Mesenchymal stem cell (in vitro differentiated cells and primary cell): ENCODE measurements around the gene SMC6.

ENCODE experiments used
- DNase-seq: peaks from one replicate; pipeline ENCODE4 v3.0.0-alpha.2; 2013
- H2AFZ ChIP-seq: one replicate; pipeline ENCODE4 v1.6.1; 2013; ENCODE audit warnings: low read depth, mild to moderate bottlenecking, control low read depth, inconsistent platforms, low read length, moderate library complexity
- H2AK5ac ChIP-seq: 2 replicates; pipeline ENCODE4 v1.6.1; 2013; ENCODE audit warnings: low read length, moderate library complexity, mild to moderate bottlenecking, inconsistent platforms; ENCODE audit not compliant: severe bottlenecking
- H2BK120ac ChIP-seq: one replicate; pipeline ENCODE4 v1.6.1; 2013; ENCODE audit warnings: low read depth, mild to moderate bottlenecking, inconsistent platforms, low read length, moderate library complexity
- H2BK12ac ChIP-seq, 2 experiments: one replicate each; pipeline ENCODE4 v1.6.1; 2013; ENCODE audit warnings: inconsistent platforms in 2 of 2, low read length in 2 of 2, mild to moderate bottlenecking in 2 of 2, moderate library complexity in 2 of 2, control low read depth in 1 of 2
- H2BK15ac ChIP-seq: one replicate; pipeline ENCODE4 v1.6.1; 2013; ENCODE audit warnings: mild to moderate bottlenecking, low read depth, inconsistent platforms; ENCODE audit not compliant: poor library complexity, severe bottlenecking
- H2BK5ac ChIP-seq: 2 replicates; pipeline ENCODE4 v1.6.1; 2013; ENCODE audit warnings: low read depth, mild to moderate bottlenecking, low read length, control low read depth, inconsistent platforms; ENCODE audit not compliant: poor library complexity, severe bottlenecking
- H3K14ac ChIP-seq, 2 experiments: one replicate each; pipeline ENCODE4 v1.6.1; 2013; ENCODE audit warnings: inconsistent platforms in 2 of 2, low read length in 2 of 2, control low read depth in 1 of 2, mild to moderate bottlenecking in 1 of 2, moderate library complexity in 1 of 2
- H3K18ac ChIP-seq, 2 experiments: one replicate each; pipeline ENCODE4 v1.6.1; 2013; ENCODE audit warnings: inconsistent platforms in 2 of 2, low read length in 2 of 2, control low read depth in 1 of 2, low read depth in 1 of 2, mild to moderate bottlenecking in 1 of 2
- H3K23ac ChIP-seq, 2 experiments: one replicate each; pipeline ENCODE4 v1.6.1; 2013; ENCODE audit warnings: inconsistent platforms in 2 of 2, low read length in 2 of 2, mild to moderate bottlenecking in 2 of 2, moderate library complexity in 2 of 2, control low read depth in 1 of 2
- H3K27ac ChIP-seq: 2 replicates; pipeline ENCODE4 v1.5.1; 2013; ENCODE audit warnings: mild to moderate bottlenecking, moderate library complexity, low read length, control low read depth, inconsistent platforms; ENCODE audit not compliant: poor library complexity, severe bottlenecking
- H3K27me3 ChIP-seq, 2 experiments: 2 replicates each; pipeline versions ENCODE4 v1.6.1 to v1.7.0; 2013; ENCODE audit warnings: low read length in 2 of 2, mild to moderate bottlenecking in 2 of 2, moderate library complexity in 2 of 2, control low read depth in 1 of 2, inconsistent platforms in 1 of 2; ENCODE audit not compliant: control insufficient read depth in 1 of 2, insufficient read depth in 1 of 2
- H3K36me3 ChIP-seq, 2 experiments: 2 replicates each; pipeline versions ENCODE4 v1.6.1 to v1.7.0; 2013; ENCODE audit warnings: low read length in 2 of 2, control low read depth in 1 of 2, inconsistent platforms in 1 of 2, low read depth in 1 of 2, mild to moderate bottlenecking in 1 of 2; ENCODE audit not compliant: insufficient read depth in 2 of 2, control insufficient read depth in 1 of 2
- H3K4ac ChIP-seq, 2 experiments: one replicate each; pipeline ENCODE4 v1.6.1; 2013; ENCODE audit warnings: inconsistent platforms in 2 of 2, low read length in 2 of 2, mild to moderate bottlenecking in 2 of 2, moderate library complexity in 2 of 2, control low read depth in 1 of 2, low read depth in 1 of 2
- H3K4me1 ChIP-seq: 2 replicates; pipeline ENCODE4 v1.6.1; 2013; ENCODE audit warnings: low read depth, low read length, control low read depth; ENCODE audit not compliant: control insufficient read depth, insufficient read depth
- H3K4me2 ChIP-seq: 2 replicates; pipeline ENCODE4 v1.6.1; 2013; ENCODE audit warnings: low read length, mild to moderate bottlenecking, inconsistent platforms; ENCODE audit not compliant: poor library complexity, severe bottlenecking
- H3K4me3 ChIP-seq, 2 experiments: 2 replicates each; pipeline versions ENCODE4 v1.5.1 to v1.7.0; 2013; ENCODE audit warnings: low read length in 2 of 2, mild to moderate bottlenecking in 2 of 2, control low read depth in 1 of 2, low read depth in 1 of 2; ENCODE audit not compliant: insufficient read depth in 1 of 2
- H3K79me1 ChIP-seq: replicated peaks from 2 replicates; pipeline ENCODE4 v1.6.1; 2013; ENCODE audit warnings: mild to moderate bottlenecking, control low read depth, low read length, inconsistent platforms; ENCODE audit not compliant: poor library complexity, severe bottlenecking
- H3K9ac ChIP-seq: 2 replicates; pipeline ENCODE4 v1.7.0; 2013; ENCODE audit warnings: mild to moderate bottlenecking, low read length, moderate library complexity
- H3K9me3 ChIP-seq: 2 replicates; pipeline ENCODE4 v1.7.0; 2013; ENCODE audit warnings: mild to moderate bottlenecking, low read length; ENCODE audit not compliant: control insufficient read depth
- H4K8ac ChIP-seq: one replicate; pipeline ENCODE4 v1.6.1; 2013; ENCODE audit warnings: inconsistent platforms, mild to moderate bottlenecking, low read length, moderate library complexity
- H4K91ac ChIP-seq: one replicate; pipeline ENCODE4 v1.6.1; 2013; ENCODE audit warnings: mild to moderate bottlenecking, low read length, inconsistent platforms
- WGBS: methylation state at CpG from one replicate; pipeline ENCODE4 v1.1.7; 2013; ENCODE audit warnings: mixed read lengths; 5-methylcytosine and 5-hydroxymethylcytosine counted together

The SMC6 gene

DNA sequence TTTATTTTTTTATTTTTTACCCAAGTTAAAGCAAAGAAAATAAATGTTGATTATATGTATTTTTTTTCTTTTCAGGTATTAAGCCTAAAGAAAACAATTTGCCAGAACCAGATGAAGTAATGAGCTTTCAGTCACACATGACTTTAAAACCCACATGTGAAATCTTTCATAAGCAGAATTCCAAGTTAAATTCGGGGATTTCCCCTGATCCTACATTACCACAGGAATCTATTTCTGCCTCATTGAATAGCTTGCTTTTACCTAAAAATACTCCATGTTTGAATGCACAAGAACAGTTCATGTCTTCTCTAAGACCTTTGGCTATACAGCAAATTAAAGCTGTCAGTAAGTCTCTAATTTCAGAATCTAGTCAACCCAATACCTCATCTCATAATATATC, 26.9 kb upstream of the SMC6 start:
- no peak overlapping the region for H3K4ac ChIP-seq
- WGBS = 99% methylated on average over 1 of the region's 1 CpG
- H3K4me3 ChIP-seq = no peak overlapping the region
- no peak overlapping the region for H3K27ac ChIP-seq
- H3K4me2 ChIP-seq = no peak overlapping the region
- H2AK5ac ChIP-seq = no peak overlapping the region
- H3K14ac ChIP-seq = no peak overlapping the region
- no peak overlapping the region for H4K91ac ChIP-seq
- H2BK15ac ChIP-seq = no peak overlapping the region
- no peak overlapping the region for H4K8ac ChIP-seq
- H3K36me3 ChIP-seq = peaks cover 0 to 39% of the 10 kb centered on the region in 2 experiments
- no peak overlapping the region for H2AFZ ChIP-seq
- H3K27me3 ChIP-seq = no peaks in the 10 kb centered on the region
- no peak overlapping the region for H2BK12ac ChIP-seq
- no peak overlapping the region for H3K23ac ChIP-seq
- no peak overlapping the region for H2BK120ac ChIP-seq
- H3K9me3 ChIP-seq = no peaks in the 10 kb centered on the region
- H3K4me1 ChIP-seq = no peaks in the 10 kb centered on the region
- H3K9ac ChIP-seq = no peak overlapping the region
- DNase-seq = no peak
- H2BK5ac ChIP-seq = no peak overlapping the region
- no peak overlapping the region for H3K18ac ChIP-seq
- no peaks in the 10 kb centered on the region for H3K79me1 ChIP-seq

DNA sequence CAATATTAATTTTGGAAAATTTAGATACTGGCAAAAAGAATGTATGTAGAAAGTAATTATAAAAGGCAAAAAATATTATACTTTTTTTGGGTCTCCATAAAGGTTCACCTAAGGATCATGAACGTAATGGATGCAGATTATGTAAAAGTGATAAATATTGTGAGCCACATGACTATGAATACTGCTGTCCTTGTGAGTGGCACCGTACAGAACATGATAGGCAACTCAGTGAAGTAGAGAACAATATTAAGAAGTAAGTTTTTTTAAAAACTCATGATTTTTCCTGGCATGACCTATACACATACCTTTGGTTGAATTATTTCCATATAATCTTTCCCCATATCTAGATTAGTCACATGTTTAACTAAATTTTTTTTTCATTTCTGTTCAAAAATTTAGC, 18.9 kb upstream of the SMC6 start:
- Histone ChIP-seq H2BK12ac (no peak overlapping the region), H2AK5ac (no peak overlapping the region), H3K4me1 (no peaks in the 10 kb centered on the region), H3K18ac (no peak overlapping the region), H2BK15ac (no peak overlapping the region), H3K79me1 (peaks cover 4% of the 10 kb centered on the region), H2BK5ac (no peak overlapping the region), H4K8ac (no peak overlapping the region), H3K23ac (no peak overlapping the region), H3K36me3 (peaks cover 2 to 51% of the 10 kb centered on the region in 2 experiments), H3K4me3 (no peak overlapping the region), H2AFZ (no peak overlapping the region), H3K9ac (no peak overlapping the region), H3K4ac (no peak overlapping the region), H2BK120ac (no peak overlapping the region), H3K27ac (no peak overlapping the region), H3K9me3 (no peaks in the 10 kb centered on the region), H4K91ac (no peak overlapping the region), H3K27me3 (no peaks in the 10 kb centered on the region), H3K14ac (no peak overlapping the region), H3K4me2 (no peak overlapping the region)
- no peak for DNase-seq
- WGBS = 100% methylated on average over 1 of the region's 2 CpGs

DNA sequence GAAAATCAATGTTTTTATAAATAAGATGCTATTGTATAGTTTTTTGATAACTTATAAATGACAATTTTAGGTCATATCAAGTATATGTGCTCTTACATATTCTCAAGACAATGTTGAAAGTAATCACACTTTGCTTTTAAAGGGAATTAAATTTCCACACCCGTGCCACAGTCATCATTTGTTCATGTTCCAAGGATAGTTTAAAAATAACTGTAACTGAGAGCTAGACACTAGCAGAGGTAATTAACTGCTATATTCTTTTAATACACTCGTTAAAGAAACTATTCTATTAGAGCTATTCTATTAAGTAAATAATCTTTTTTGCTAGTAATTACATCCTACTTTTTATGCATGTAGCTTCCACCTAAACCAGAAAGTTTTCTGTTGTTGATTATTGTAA, 18.3 kb upstream of the SMC6 start:
- Histone ChIP-seq H2AFZ (no peak overlapping the region), H3K4me3 (no peak overlapping the region), H3K4me1 (no peaks in the 10 kb centered on the region), H3K18ac (no peak overlapping the region), H2BK5ac (no peak overlapping the region), H3K4ac (no peak overlapping the region), H2AK5ac (no peak overlapping the region), H2BK120ac (no peak overlapping the region), H3K9me3 (no peaks in the 10 kb centered on the region), H3K14ac (no peak overlapping the region), H3K9ac (no peak overlapping the region), H2BK12ac (no peak overlapping the region), H3K79me1 (peaks cover 4% of the 10 kb centered on the region), H3K36me3 (peaks cover 2 to 55% of the 10 kb centered on the region in 2 experiments), H4K8ac (no peak overlapping the region), H2BK15ac (no peak overlapping the region), H3K4me2 (no peak overlapping the region), H3K27me3 (no peaks in the 10 kb centered on the region), H3K27ac (no peak overlapping the region), H4K91ac (no peak overlapping the region), H3K23ac (no peak overlapping the region)
- no peak for DNase-seq
- WGBS = no CpG with 5 or more reads among the region's 2 CpGs

DNA sequence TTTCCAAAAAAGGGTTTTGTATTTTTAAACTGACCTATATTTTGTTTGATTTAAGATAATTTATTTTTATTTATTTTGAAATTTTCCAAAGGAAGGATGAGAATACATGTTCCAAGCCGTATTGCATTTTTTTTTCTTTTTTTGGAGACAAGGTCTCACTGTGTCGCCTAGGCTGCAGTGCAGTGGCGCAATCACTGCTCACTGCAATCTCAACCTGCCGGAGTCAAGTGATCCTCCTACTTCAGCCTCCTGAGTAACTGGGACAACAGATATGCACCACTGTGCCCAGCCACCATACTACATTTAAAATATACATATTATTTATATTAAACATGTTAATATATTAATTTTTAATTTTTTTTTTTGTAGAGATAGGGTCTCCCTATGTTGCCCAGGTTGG, 15.3 kb upstream of the SMC6 start:
- H3K14ac ChIP-seq = no peak overlapping the region
- 98% methylated on average over 3 of the region's 4 CpGs for WGBS

More for the DNA sequence above, 15.3 kb upstream of the SMC6 start:
- Histone ChIP-seq H3K36me3 (peaks cover 2 to 48% of the 10 kb centered on the region in 2 experiments), H3K18ac (no peak overlapping the region), H2AFZ (no peak overlapping the region), H3K4ac (no peak overlapping the region), H2AK5ac (no peak overlapping the region), H3K79me1 (peaks cover 7% of the 10 kb centered on the region), H2BK5ac (no peak overlapping the region), H3K27ac (no peak overlapping the region), H4K91ac (no peak overlapping the region), H2BK15ac (no peak overlapping the region), H2BK12ac (no peak overlapping the region), H3K9me3 (no peaks in the 10 kb centered on the region), H3K4me2 (no peak overlapping the region), H3K27me3 (no peaks in the 10 kb centered on the region), H3K23ac (no peak overlapping the region), H3K4me3 (no peak overlapping the region), H3K4me1 (peaks cover 2% of the 10 kb centered on the region), H2BK120ac (no peak overlapping the region), H3K9ac (no peak overlapping the region), H4K8ac (no peak overlapping the region)
- no peak for DNase-seq
